IPS DF 6.9 (cell line): ENCODE data around the gene CSRP2.

Experiments used
- DNase-seq: peaks from one replicate; pipeline ENCODE4 v3.0.0-alpha.2; 2013; ENCODE audit warnings: low read depth, low spot score
- H3K27ac ChIP-seq: one replicate; pipeline ENCODE4 v1.5.1; 2013; ENCODE audit warnings: low read length, control low read depth
- H3K27me3 ChIP-seq: 2 replicates; pipeline ENCODE4 v1.6.1; 2013; ENCODE audit warnings: mild to moderate bottlenecking, low read length; ENCODE audit not compliant: control insufficient read depth, insufficient read depth
- H3K36me3 ChIP-seq: 2 replicates; pipeline ENCODE4 v1.6.1; 2013; ENCODE audit warnings: low read length; ENCODE audit not compliant: control insufficient read depth, insufficient read depth
- H3K4me1 ChIP-seq: 2 replicates; pipeline ENCODE4 v1.6.1; 2013; ENCODE audit warnings: low read length; ENCODE audit not compliant: control insufficient read depth, insufficient read depth
- H3K4me3 ChIP-seq: 2 replicates; pipeline ENCODE4 v1.5.1; 2013; ENCODE audit warnings: mild to moderate bottlenecking, low read length
- H3K9me3 ChIP-seq: 2 replicates; pipeline ENCODE4 v1.6.1; 2013; ENCODE audit warnings: low read length, inconsistent platforms; ENCODE audit not compliant: control insufficient read depth, insufficient read depth
- WGBS: extraction: QIAGEN DNeasy Blood & Tissue Kit; methylation state at CpG from one replicate; pipeline ENCODE4 v1.1.7; 2013; ENCODE audit warnings: mixed read lengths, missing lambda C conversion rate; ENCODE audit not compliant: insufficient read length, insufficient coverage; 5-methylcytosine and 5-hydroxymethylcytosine counted together

The CSRP2 gene

GRCh38 chr12:76820888-76821482 lies 57.8 kb downstream of the CSRP2 start:
- H3K4me3 ChIP-seq = no peak overlapping the region
- H3K36me3 ChIP-seq = no peaks in the 10 kb centered on the region
- H3K4me1 ChIP-seq = no peaks in the 10 kb centered on the region
- WGBS = no CpG with 5 or more reads among the region's 2 CpGs
- no peaks in the 10 kb centered on the region for H3K27me3 ChIP-seq
- DNase-seq = peak; percentile 11
- no peak overlapping the region for H3K27ac ChIP-seq
- no peaks in the 10 kb centered on the region for H3K9me3 ChIP-seq

- Histone ChIP-seq H3K4me3 (no peak overlapping the region), H3K27me3 (no peaks in the 10 kb centered on the region), H3K36me3 (no peaks in the 10 kb centered on the region), H3K4me1 (no peaks in the 10 kb centered on the region), H3K27ac (no peak overlapping the region), H3K9me3 (no peaks in the 10 kb centered on the region)
- no peak for DNase-seq
- WGBS = 100% methylated on average over 2 of the region's 4 CpGs
These were observed 64.8 kb downstream of the CSRP2 start for GRCh38 chr12:76813972-76814371.

- Histone ChIP-seq H3K27ac (no peak overlapping the region), H3K4me1 (no peaks in the 10 kb centered on the region), H3K9me3 (no peaks in the 10 kb centered on the region), H3K4me3 (no peak overlapping the region), H3K36me3 (no peaks in the 10 kb centered on the region), H3K27me3 (no peaks in the 10 kb centered on the region)
- no peak for DNase-seq
These were observed 65.6 kb downstream of the CSRP2 start for GRCh38 chr12:76813265-76813664.

- H3K36me3 ChIP-seq = no peaks in the 10 kb centered on the region
- no peaks in the 10 kb centered on the region for H3K4me1 ChIP-seq
- no peaks in the 10 kb centered on the region for H3K9me3 ChIP-seq
- WGBS = no CpG with 5 or more reads among the region's 1 CpG
- no peak overlapping the region for H3K27ac ChIP-seq
- H3K27me3 ChIP-seq = no peaks in the 10 kb centered on the region
- no peak overlapping the region for H3K4me3 ChIP-seq
- no peak for DNase-seq
These were observed 66.8 kb downstream of the CSRP2 start for GRCh38 chr12:76811976-76812375.

GRCh38 chr12:76810671-76811419 lies 68.0 kb downstream of the CSRP2 start:
- Histone ChIP-seq H3K27ac (no peak overlapping the region), H3K36me3 (0 out of 2 replicates have a peak, but pooled peaks cover 3% of the 10 kb centered on the region), H3K4me3 (no peak overlapping the region), H3K9me3 (no peaks in the 10 kb centered on the region), H3K4me1 (no peaks in the 10 kb centered on the region), H3K27me3 (no peaks in the 10 kb centered on the region)
- no CpG with 5 or more reads among the region's 6 CpGs for WGBS
- no peak for DNase-seq
